WTC11 (cell line): ENCODE results near the gene SRP9. TPM values are rescaled to one million over a fixed set of nuclear protein-coding genes. Genes with fewer than 3 reads are reported as not detected.

Source experiments
- ATAC-seq: fragments of 200-7000 bp; cut with Tn5 transposase; 2 replicates; pipeline ENCODE4 v1.10.0; 2021; ENCODE audit warnings: mild to moderate bottlenecking, moderate library complexity
- CTCF ChIA-PET: fragments of 300-600 bp; sonication (Branson Sonifier 250); formaldehyde crosslinking; loops from one replicate; lab custom pipeline; 2021; ENCODE audit warnings: antibody characterized with exemption; lab: Charles Lee
- POLR2A ChIA-PET: fragments of 350-600 bp; sonication (Branson Sonifier 250); formaldehyde crosslinking; loops from one replicate; lab custom pipeline; 2021; ENCODE audit warnings: antibody characterized with exemption; lab: Charles Lee
- DNase-seq: peaks from one replicate; pipeline ENCODE4 v3.0.0; 2021; ENCODE audit warnings: low spot score
- H3K27ac Mint-ChIP-seq: 2 replicates; pipeline ENCODE4 v1.8.0; 2021; ENCODE audit warnings: mixed read lengths
- H3K27me3 Mint-ChIP-seq: 2 replicates; pipeline ENCODE4 v1.8.0; 2021; ENCODE audit warnings: low read depth, mild to moderate bottlenecking, moderate library complexity, mixed read lengths
- H3K36me3 Mint-ChIP-seq: 2 replicates; pipeline ENCODE4 v1.8.0; 2021; ENCODE audit warnings: mixed read lengths
- H3K4me1 Mint-ChIP-seq: 2 replicates; pipeline ENCODE4 v1.8.0; 2022; ENCODE audit warnings: mixed read lengths
- H3K4me3 Mint-ChIP-seq: 2 replicates; pipeline ENCODE4 v1.8.0; 2021; ENCODE audit warnings: mild to moderate bottlenecking, moderate library complexity, mixed read lengths
- H3K9me3 Mint-ChIP-seq: 2 replicates; pipeline ENCODE4 v1.8.0; 2021; ENCODE audit warnings: mixed read lengths
- EMX1 ChIP-seq: fragments of 250-450 bp; sonication (Bioruptor Pico); IDR thresholded peaks from 2 replicates; pipeline ENCODE4 v1.8.0; 2021; ENCODE audit warnings: mild to moderate bottlenecking
- GRHL2 ChIP-seq: fragments of 250-450 bp; sonication (Bioruptor Pico); IDR thresholded peaks from 2 replicates; pipeline ENCODE4 v1.8.0; 2022; ENCODE audit warnings: mild to moderate bottlenecking, moderate library complexity; ENCODE audit not compliant: insufficient replicate concordance, severe bottlenecking
- HMGA2 ChIP-seq: fragments of 250-450 bp; sonication (Bioruptor Pico); IDR thresholded peaks from 2 replicates; pipeline ENCODE4 v1.4.0; 2021; ENCODE audit warnings: mild to moderate bottlenecking, moderate library complexity
- KAT7 ChIP-seq: sonication (generic); formaldehyde crosslinking; IDR thresholded peaks from 2 replicates; pipeline ENCODE4 v1.8.1; 2023; ENCODE audit warnings: missing genetic modification reagents, mild to moderate bottlenecking, borderline replicate concordance
- MXD4 ChIP-seq: fragments of 250-450 bp; sonication (Bioruptor Pico); IDR thresholded peaks from 2 replicates; pipeline ENCODE4 v1.8.0; 2021; ENCODE audit warnings: mild to moderate bottlenecking, moderate library complexity, borderline replicate concordance
- NFE2L1 ChIP-seq: sonication (generic); formaldehyde crosslinking; IDR thresholded peaks from 2 replicates; pipeline ENCODE4 v1.8.1; 2023; ENCODE audit warnings: missing genetic modification reagents
- NR3C1 ChIP-seq: sonication (generic); formaldehyde crosslinking; conservative IDR thresholded peaks from 2 replicates; pipeline ENCODE4 v1.8.1; 2023; ENCODE audit warnings: low read depth, mild to moderate bottlenecking, missing genetic modification reagents
- TCF7 ChIP-seq: sonication (generic); formaldehyde crosslinking; IDR thresholded peaks from 2 replicates; pipeline ENCODE4 v1.8.0; 2022; ENCODE audit warnings: mild to moderate bottlenecking, low read depth, missing genetic modification reagents, moderate library complexity
- TEAD1 ChIP-seq: sonication (generic); formaldehyde crosslinking; IDR thresholded peaks from 2 replicates; pipeline ENCODE4 v1.8.0; 2022; ENCODE audit warnings: mild to moderate bottlenecking, missing genetic modification reagents
- ZNF121 ChIP-seq: sonication (generic); formaldehyde crosslinking; IDR thresholded peaks from 2 replicates; pipeline ENCODE4 v1.8.0; 2023; ENCODE audit warnings: missing genetic modification reagents
- ZNF219 ChIP-seq: sonication (generic); formaldehyde crosslinking; IDR thresholded peaks from 2 replicates; pipeline ENCODE4 v1.8.0; 2023; ENCODE audit warnings: missing genetic modification reagents, mild to moderate bottlenecking, borderline replicate concordance
- ZNF317 ChIP-seq: sonication (generic); formaldehyde crosslinking; IDR thresholded peaks from 2 replicates; pipeline ENCODE4 v1.8.1; 2023; ENCODE audit warnings: low read depth, mild to moderate bottlenecking, moderate library complexity, missing genetic modification reagents, borderline replicate concordance
- ZNF423 ChIP-seq: fragments of 250-450 bp; sonication (Bioruptor Pico); IDR thresholded peaks from 2 replicates; pipeline ENCODE4 v2.1.2; 2022; ENCODE audit warnings: mild to moderate bottlenecking, moderate library complexity
- total RNA-seq: library from RNA; stranded (reverse); gene quantifications from 3 replicates; pipeline ENCODE4 v1.2.3, GENCODE V29; 2021
- TF ChIP-seq, protein P1 (sequence below): sonication (generic); formaldehyde crosslinking; IDR thresholded peaks from 2 replicates; pipeline ENCODE4 v1.8.0; 2023; ENCODE audit warnings: mild to moderate bottlenecking, missing genetic modification reagents
- TF ChIP-seq, protein P2 (sequence below): sonication (generic); formaldehyde crosslinking; IDR thresholded peaks from 2 replicates; pipeline ENCODE4 v1.8.0; 2023; ENCODE audit warnings: missing genetic modification reagents
- TF ChIP-seq, protein P3 (sequence below): sonication (generic); formaldehyde crosslinking; IDR thresholded peaks from 2 replicates; pipeline ENCODE4 v1.8.1; 2022; ENCODE audit warnings: missing genetic modification reagents, borderline replicate concordance
- TF ChIP-seq, protein P4 (sequence below): sonication (generic); formaldehyde crosslinking; IDR thresholded peaks from 2 replicates; pipeline ENCODE4 v1.8.0; 2022; ENCODE audit warnings: mild to moderate bottlenecking, missing genetic modification reagents
- TF ChIP-seq, protein P5 (sequence below): sonication (generic); formaldehyde crosslinking; IDR thresholded peaks from 2 replicates; pipeline ENCODE4 v1.8.1; 2023; ENCODE audit warnings: mild to moderate bottlenecking, missing genetic modification reagents, moderate library complexity
- TF ChIP-seq, protein P6 (sequence below): sonication (generic); formaldehyde crosslinking; IDR thresholded peaks from 2 replicates; pipeline ENCODE4 v1.8.0; 2022; ENCODE audit warnings: mild to moderate bottlenecking, missing genetic modification reagents
- TF ChIP-seq, protein P7 (sequence below): sonication (generic); formaldehyde crosslinking; IDR thresholded peaks from 2 replicates; pipeline ENCODE4 v1.8.1; 2023; ENCODE audit warnings: mild to moderate bottlenecking, missing genetic modification reagents, moderate library complexity
- TF ChIP-seq, protein P8 (sequence below): sonication (generic); formaldehyde crosslinking; IDR thresholded peaks from 2 replicates; pipeline ENCODE4 v1.8.0; 2022; ENCODE audit warnings: mild to moderate bottlenecking, missing genetic modification reagents

Gene SRP9
- total RNA-seq, 1 experiment from 2014 or later: 375 TPM

DNA sequence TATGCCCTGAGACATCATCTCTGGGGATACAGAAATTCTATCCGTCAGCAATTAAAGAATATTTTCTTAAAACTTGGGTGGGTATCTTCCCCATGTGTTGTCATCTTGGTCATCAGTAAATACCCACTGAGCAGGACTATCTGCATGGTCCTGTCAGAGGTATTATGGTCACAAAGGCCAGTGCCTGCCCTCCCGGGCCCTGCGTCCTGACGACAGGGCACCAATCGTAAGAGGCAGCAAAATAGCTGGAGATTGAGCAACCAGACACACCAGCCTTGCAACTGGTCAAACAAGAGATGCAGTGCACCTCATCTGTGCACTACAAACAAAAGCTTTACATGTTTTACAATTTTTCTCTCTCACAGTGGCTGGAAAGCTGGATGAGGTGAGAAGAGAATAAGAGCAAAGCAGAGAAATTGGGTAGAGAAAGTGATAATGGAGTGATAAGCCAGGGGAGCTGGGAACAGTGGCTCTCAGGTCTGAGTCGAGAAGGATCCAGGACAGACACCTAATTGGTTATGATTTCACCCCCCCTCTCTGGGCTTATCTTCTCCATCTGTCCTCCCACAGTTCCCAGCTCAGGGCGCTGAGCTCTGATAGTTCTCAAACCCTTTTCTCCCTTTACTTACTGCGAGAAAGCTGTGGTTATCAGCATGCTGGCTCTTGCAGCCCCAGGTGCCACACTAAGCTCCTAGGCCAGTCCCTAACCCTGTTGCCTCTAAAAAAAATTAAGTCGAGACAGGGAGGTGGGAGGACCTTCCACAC is 8.8 kb upstream of the SRP9 start (continued):
- TF ChIP-seq, protein P1, sequence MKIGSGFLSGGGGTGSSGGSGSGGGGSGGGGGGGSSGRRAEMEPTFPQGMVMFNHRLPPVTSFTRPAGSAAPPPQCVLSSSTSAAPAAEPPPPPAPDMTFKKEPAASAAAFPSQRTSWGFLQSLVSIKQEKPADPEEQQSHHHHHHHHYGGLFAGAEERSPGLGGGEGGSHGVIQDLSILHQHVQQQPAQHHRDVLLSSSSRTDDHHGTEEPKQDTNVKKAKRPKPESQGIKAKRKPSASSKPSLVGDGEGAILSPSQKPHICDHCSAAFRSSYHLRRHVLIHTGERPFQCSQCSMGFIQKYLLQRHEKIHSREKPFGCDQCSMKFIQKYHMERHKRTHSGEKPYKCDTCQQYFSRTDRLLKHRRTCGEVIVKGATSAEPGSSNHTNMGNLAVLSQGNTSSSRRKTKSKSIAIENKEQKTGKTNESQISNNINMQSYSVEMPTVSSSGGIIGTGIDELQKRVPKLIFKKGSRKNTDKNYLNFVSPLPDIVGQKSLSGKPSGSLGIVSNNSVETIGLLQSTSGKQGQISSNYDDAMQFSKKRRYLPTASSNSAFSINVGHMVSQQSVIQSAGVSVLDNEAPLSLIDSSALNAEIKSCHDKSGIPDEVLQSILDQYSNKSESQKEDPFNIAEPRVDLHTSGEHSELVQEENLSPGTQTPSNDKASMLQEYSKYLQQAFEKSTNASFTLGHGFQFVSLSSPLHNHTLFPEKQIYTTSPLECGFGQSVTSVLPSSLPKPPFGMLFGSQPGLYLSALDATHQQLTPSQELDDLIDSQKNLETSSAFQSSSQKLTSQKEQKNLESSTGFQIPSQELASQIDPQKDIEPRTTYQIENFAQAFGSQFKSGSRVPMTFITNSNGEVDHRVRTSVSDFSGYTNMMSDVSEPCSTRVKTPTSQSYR (CRISPR knock-in tag): no peak
- TF ChIP-seq ZNF219 (CRISPR knock-in tag) (no peak), TCF7 (CRISPR knock-in tag) (no peak), NR3C1 (CRISPR knock-in tag) (no peak), GRHL2 (CRISPR knock-in tag) (no peak)
- TF ChIP-seq, protein P2, sequence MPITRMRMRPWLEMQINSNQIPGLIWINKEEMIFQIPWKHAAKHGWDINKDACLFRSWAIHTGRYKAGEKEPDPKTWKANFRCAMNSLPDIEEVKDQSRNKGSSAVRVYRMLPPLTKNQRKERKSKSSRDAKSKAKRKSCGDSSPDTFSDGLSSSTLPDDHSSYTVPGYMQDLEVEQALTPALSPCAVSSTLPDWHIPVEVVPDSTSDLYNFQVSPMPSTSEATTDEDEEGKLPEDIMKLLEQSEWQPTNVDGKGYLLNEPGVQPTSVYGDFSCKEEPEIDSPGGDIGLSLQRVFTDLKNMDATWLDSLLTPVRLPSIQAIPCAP (CRISPR knock-in tag): no peak
- TF ChIP-seq, protein P3, sequence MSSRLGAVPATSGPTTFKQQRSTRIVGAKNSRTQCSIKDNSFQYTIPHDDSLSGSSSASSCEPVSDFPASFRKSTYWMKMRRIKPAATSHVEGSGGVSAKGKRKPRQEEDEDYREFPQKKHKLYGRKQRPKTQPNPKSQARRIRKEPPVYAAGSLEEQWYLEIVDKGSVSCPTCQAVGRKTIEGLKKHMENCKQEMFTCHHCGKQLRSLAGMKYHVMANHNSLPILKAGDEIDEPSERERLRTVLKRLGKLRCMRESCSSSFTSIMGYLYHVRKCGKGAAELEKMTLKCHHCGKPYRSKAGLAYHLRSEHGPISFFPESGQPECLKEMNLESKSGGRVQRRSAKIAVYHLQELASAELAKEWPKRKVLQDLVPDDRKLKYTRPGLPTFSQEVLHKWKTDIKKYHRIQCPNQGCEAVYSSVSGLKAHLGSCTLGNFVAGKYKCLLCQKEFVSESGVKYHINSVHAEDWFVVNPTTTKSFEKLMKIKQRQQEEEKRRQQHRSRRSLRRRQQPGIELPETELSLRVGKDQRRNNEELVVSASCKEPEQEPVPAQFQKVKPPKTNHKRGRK (CRISPR knock-in tag): no peak
- TF ChIP-seq, protein P4, sequence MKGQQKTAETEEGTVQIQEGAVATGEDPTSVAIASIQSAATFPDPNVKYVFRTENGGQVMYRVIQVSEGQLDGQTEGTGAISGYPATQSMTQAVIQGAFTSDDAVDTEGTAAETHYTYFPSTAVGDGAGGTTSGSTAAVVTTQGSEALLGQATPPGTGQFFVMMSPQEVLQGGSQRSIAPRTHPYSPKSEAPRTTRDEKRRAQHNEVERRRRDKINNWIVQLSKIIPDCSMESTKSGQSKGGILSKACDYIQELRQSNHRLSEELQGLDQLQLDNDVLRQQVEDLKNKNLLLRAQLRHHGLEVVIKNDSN (CRISPR knock-in tag): no peak

DNA sequence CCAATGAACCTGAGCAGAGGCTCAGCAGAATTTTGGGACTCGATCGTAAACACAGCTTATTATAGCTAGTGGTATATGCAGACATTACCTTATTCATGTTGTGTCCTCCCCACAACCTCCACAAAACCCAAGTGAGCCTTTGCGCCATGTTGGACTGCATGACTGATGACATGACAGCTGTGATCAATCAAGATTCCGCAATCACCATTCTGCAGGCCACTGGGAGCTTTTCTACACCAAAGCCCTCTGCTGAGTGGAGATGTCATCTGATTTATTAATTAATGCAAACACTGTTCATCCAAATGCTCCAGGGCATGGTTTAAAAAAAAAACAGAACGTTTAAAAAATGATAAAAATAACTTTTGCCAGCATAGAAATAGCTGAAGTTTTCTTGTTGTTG is 7.9 kb upstream of the SRP9 start:
- DNase-seq (no peak), ATAC-seq (no peak)
- H3K9me3 Mint-ChIP-seq: no peaks in the 10 kb centered on the region
- ChIA-PET CTCF (interaction anchor here (0.6 to 7.0 kb wide), 10 partner anchors 8 to 295 kb away, joined by 3 to 99 read pairs (median 12); partner anchors contain the start of gene SRP9), POLR2A (interaction anchor here (1.2 kb wide), 2 partner anchors 8 to 131 kb away, joined by 3 to 5 read pairs; partner anchors contain the start of gene SRP9)
- no peaks in the 10 kb centered on the region for H3K36me3 Mint-ChIP-seq
- H3K4me1 Mint-ChIP-seq: peaks cover 57% of the 10 kb centered on the region
- H3K4me3 Mint-ChIP-seq: no peak overlapping the region
- H3K27ac Mint-ChIP-seq: no peak overlapping the region
- no peak for TF ChIP-seq HMGA2 (CRISPR knock-in tag)
- no peak for TF ChIP-seq EMX1 (CRISPR knock-in tag)
- no peak for TF ChIP-seq GRHL2 (CRISPR knock-in tag)
- TF ChIP-seq ZNF423 (CRISPR knock-in tag): no peak
- no peak for TF ChIP-seq NFE2L1
- no peak for TF ChIP-seq ZNF317
- TF ChIP-seq, protein P5, sequence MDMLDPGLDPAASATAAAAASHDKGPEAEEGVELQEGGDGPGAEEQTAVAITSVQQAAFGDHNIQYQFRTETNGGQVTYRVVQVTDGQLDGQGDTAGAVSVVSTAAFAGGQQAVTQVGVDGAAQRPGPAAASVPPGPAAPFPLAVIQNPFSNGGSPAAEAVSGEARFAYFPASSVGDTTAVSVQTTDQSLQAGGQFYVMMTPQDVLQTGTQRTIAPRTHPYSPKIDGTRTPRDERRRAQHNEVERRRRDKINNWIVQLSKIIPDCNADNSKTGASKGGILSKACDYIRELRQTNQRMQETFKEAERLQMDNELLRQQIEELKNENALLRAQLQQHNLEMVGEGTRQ: no peak
- TF ChIP-seq, protein P6, sequence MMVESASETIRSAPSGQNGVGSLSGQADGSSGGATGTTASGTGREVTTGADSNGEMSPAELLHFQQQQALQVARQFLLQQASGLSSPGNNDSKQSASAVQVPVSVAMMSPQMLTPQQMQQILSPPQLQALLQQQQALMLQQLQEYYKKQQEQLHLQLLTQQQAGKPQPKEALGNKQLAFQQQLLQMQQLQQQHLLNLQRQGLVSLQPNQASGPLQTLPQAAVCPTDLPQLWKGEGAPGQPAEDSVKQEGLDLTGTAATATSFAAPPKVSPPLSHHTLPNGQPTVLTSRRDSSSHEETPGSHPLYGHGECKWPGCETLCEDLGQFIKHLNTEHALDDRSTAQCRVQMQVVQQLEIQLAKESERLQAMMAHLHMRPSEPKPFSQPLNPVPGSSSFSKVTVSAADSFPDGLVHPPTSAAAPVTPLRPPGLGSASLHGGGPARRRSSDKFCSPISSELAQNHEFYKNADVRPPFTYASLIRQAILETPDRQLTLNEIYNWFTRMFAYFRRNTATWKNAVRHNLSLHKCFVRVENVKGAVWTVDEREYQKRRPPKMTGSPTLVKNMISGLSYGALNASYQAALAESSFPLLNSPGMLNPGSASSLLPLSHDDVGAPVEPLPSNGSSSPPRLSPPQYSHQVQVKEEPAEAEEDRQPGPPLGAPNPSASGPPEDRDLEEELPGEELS: no peak
- TF ChIP-seq, protein P7, sequence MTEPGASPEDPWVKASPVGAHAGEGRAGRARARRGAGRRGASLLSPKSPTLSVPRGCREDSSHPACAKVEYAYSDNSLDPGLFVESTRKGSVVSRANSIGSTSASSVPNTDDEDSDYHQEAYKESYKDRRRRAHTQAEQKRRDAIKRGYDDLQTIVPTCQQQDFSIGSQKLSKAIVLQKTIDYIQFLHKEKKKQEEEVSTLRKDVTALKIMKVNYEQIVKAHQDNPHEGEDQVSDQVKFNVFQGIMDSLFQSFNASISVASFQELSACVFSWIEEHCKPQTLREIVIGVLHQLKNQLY (CRISPR knock-in tag): no peak
- no peak for TF ChIP-seq KAT7 (CRISPR knock-in tag)
- no peak for TF ChIP-seq TEAD1
- TF ChIP-seq MXD4 (CRISPR knock-in tag): no peak
- TF ChIP-seq, protein P8, sequence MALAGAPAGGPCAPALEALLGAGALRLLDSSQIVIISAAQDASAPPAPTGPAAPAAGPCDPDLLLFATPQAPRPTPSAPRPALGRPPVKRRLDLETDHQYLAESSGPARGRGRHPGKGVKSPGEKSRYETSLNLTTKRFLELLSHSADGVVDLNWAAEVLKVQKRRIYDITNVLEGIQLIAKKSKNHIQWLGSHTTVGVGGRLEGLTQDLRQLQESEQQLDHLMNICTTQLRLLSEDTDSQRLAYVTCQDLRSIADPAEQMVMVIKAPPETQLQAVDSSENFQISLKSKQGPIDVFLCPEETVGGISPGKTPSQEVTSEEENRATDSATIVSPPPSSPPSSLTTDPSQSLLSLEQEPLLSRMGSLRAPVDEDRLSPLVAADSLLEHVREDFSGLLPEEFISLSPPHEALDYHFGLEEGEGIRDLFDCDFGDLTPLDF: no peak
- no peak for TF ChIP-seq ZNF121 (CRISPR knock-in tag)
- H3K27me3 Mint-ChIP-seq: no peaks in the 10 kb centered on the region; the same call in 1 of the 2 replicates
